ENCODE data around the gene EEIG2.

GRCh38 chr1:108565512-108565911 lies 5.6 kb downstream of the EEIG2 start:
- TF ChIP-seq CTCF (IDR thresholded peaks at IDR 0.05): no peak
- no peak for TF ChIP-seq POLR2A (IDR thresholded peaks at IDR 0.05)

All from heart left ventricle (tissue), 13 donors.